SH-SY5Y (cell line): ENCODE results near the gene CCDC92B.

ENCODE experiments used
- GATA2 ChIP-seq: IDR thresholded peaks from 2 replicates; pipeline ENCODE4 v1.6.1; 2011; ENCODE audit warnings: mild to moderate bottlenecking, low read depth, low read length
- GATA3 ChIP-seq: IDR thresholded peaks from 2 replicates; pipeline ENCODE4 v1.6.1; 2011; ENCODE audit warnings: low read depth, mild to moderate bottlenecking, low read length, moderate library complexity

CCDC92B gene

DNA sequence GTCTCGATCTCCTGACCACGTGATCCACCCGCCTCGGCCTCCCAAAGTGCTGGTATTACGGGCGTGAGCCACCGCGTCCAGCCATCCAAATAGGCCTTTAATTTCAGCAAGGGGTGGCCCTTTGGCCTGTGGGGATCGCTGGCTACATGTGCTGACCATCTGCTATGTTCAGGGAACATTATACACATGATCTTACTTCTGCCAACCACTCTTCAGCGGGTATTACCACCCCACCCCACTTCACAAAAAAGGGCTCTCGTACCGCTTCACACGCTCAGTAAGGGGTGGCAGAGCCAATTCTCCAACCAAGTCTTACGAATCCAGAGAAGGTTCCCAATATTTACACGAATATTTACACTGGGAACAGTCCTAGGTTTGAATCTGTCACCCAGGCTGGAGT is 11.8 kb downstream of the CCDC92B start:
- TF ChIP-seq GATA3 = no peak
- no peak for TF ChIP-seq GATA2

- TF ChIP-seq GATA3 = no peak
- no peak for TF ChIP-seq GATA2
Observed at GRCh38 chr17:2736956-2737355, 12.5 kb downstream of the CCDC92B start.

DNA sequence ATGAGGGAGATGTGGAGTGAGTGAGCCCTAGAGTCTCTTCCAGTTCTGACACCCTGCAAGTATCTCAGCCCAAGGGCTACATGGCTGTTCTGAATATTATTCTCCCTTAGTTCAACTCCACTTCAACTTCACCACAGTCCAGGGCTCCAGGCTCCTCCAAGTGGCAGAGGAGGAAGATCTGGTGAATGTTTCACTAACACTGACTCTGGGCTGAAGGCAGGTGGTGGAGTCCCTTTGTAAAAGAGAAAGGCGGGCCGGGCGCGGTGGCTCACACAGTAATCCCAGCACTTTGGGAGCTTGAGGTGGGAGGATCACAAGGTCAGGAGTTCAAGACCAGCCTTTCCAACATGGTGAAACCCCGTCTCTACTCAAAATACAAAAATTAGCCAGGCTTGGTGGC is 13.6 kb downstream of the CCDC92B start:
- TF ChIP-seq GATA3 (no peak), GATA2 (no peak)

DNA sequence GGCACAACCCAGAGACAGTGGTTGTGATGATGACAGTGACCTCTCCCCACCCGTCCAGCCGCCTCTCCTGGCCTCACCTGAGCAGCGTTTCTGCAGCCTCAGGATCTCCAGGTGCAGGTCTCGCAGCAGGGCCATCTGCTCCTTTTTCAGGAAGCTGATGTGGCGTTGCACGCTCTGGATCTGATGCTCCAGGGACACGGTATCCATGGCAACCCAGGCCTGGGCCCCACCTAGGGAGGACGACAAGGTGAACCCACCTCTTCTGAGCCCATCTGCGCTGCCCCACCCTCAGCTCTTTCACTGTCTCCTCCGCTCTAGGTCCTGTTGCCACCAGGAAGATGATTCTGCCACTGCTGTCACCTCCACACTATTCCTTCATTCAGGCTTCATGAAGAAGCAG is 14.5 kb downstream of the CCDC92B start:
- TF ChIP-seq GATA3 (no peak), GATA2 (no peak)

GRCh38 chr17:2731807-2732206 is 17.6 kb downstream of the CCDC92B start:
- no peak for TF ChIP-seq GATA2
- no peak for TF ChIP-seq GATA3

GRCh38 chr17:2730764-2731353 is 18.6 kb downstream of the CCDC92B start:
- TF ChIP-seq GATA3 (no peak), GATA2 (no peak)

GRCh38 chr17:2724784-2725164 is 24.7 kb downstream of the CCDC92B start:
- TF ChIP-seq GATA2 (no peak), GATA3 (no peak)

GRCh38 chr17:2723997-2724783 is 25.3 kb downstream of the CCDC92B start:
- TF ChIP-seq GATA2 (no peak), GATA3 (no peak)

GRCh38 chr17:2723505-2723996 is 25.9 kb downstream of the CCDC92B start:
- TF ChIP-seq GATA3 = no peak
- TF ChIP-seq GATA2 = no peak

DNA sequence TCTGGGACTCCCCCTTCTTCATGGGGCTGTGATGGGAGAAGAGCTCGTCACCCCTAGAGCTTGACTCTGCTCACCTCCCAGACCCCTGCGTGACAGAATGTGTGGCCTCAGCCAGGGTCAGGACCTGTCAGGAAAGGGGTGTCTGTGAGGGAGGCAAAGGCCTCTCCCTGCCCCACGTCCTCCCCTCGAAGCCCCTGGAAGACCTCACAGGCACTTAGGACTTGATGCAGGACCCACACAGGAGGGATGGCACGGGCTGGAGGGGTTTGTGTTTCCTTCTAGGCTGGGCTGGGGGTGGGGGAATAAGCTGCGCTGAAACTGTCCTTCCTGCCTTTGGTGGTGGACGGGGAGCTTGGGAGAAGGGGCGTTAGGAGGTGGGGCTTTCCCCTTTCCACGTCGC is 26.8 kb downstream of the CCDC92B start:
- TF ChIP-seq GATA3 = no peak
- no peak for TF ChIP-seq GATA2

GRCh38 chr17:2721603-2722002 is 27.8 kb downstream of the CCDC92B start:
- TF ChIP-seq GATA2 (no peak), GATA3 (no peak)

GRCh38 chr17:2719861-2720260 is 29.6 kb downstream of the CCDC92B start:
- TF ChIP-seq GATA2 (no peak), GATA3 (no peak)

DNA sequence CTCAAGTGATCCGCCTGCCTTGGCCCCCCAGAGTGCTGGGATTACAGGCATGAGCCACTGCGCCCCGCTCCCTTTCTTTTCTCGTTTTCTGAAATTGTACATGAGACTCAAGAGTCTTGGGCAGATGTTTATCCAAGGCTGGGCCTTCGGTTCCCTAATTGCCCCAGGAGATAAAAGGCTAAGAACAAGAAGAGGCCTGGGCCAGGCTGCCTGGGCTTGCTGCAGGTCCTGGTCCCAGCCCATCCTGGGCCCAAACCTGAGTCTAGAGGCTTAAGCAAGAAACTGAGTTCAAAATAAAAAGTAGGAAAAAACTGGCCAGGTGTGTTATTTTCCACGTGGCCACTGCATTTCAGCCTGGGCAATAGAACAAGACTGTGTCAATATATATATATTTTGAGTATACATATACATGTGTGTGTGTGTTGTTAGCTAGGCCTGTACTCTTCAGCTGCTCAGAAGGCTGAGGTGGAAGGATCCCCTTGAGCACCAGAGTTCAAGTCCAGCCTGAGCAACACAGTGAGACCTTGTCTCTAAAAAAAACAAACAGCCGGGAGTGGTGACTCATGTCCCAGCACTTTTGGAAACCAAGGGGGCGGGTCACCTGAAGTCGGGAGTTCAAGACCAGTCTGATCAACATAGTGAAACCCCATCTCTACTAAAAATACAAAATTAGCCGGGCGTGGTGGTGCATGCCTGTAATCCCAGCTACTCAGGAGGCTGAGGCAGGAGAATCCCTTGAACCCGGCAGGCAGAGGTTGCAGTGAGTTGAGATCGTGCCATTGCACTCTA is 31.1 kb downstream of the CCDC92B start:
- TF ChIP-seq GATA2 (no peak), GATA3 (no peak)

GRCh38 chr17:2716649-2717048 is 32.8 kb downstream of the CCDC92B start:
- TF ChIP-seq GATA3 (no peak), GATA2 (no peak)
